ENCODE results near the gene RPTOR.

Gene RPTOR

DNA sequence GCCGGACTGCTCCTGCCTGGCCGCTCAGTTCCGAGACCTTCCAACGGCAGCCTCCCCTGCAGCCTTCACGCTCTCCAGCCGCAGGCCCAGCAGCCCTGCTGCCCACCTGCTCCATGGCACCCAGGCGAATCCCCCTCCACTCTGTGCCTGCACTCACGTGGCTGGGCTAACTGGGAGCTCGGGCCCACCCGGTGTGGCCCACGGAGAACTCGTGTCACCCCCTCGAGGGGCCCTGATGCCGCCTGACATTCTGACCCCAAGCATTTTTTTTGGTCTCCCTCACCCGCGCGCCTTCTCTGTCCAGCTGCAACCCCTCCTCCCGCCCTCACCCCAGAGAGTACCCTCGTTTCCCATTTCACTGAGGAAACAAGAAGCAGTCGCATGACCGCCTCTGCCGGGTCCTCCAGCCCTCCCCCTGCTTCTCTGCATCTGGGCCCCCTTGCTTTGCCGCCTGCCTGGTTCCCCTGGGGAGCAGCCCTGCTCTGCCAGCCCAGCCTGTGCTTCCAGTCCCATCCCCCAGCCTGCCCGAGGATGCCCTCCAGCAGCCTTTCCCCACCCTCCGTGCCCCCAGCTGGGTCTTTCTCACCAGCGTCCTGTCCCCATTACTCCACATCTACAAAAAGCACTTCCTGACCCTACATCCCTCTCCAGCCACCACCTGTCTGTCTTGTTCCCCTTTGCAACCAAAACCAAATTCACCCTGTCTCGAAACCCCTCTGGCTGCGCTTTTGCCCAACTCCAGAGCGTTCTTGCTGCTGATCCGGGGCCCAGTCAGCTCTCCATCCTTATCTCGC, 300.6 kb downstream of the RPTOR start:
- no peaks in the 10 kb centered on the region for H3K4me1 ChIP-seq
- H3K27me3 ChIP-seq (ENCODE audit: control insufficient read depth, insufficient read depth, low read length): no peaks in the 10 kb centered on the region
- no peak overlapping the region for H3K27ac ChIP-seq
- H3K9ac ChIP-seq: no peak overlapping the region
- no peak overlapping the region for H3K4me2 ChIP-seq (ENCODE audit: low read length)
- no peak overlapping the region for H2AFZ ChIP-seq
- no peaks in the 10 kb centered on the region for H3K36me3 ChIP-seq (ENCODE audit: control insufficient read depth, insufficient read depth, low read length)
- TF ChIP-seq, protein P1, sequence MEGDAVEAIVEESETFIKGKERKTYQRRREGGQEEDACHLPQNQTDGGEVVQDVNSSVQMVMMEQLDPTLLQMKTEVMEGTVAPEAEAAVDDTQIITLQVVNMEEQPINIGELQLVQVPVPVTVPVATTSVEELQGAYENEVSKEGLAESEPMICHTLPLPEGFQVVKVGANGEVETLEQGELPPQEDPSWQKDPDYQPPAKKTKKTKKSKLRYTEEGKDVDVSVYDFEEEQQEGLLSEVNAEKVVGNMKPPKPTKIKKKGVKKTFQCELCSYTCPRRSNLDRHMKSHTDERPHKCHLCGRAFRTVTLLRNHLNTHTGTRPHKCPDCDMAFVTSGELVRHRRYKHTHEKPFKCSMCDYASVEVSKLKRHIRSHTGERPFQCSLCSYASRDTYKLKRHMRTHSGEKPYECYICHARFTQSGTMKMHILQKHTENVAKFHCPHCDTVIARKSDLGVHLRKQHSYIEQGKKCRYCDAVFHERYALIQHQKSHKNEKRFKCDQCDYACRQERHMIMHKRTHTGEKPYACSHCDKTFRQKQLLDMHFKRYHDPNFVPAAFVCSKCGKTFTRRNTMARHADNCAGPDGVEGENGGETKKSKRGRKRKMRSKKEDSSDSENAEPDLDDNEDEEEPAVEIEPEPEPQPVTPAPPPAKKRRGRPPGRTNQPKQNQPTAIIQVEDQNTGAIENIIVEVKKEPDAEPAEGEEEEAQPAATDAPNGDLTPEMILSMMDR (IDR thresholded peaks at IDR 0.05): no peak
- no peaks in the 10 kb centered on the region for H3K9me3 ChIP-seq (ENCODE audit: control insufficient read depth, low read length)
- H3K79me2 ChIP-seq: no peaks in the 10 kb centered on the region
- no peak overlapping the region for H3K4me3 ChIP-seq (ENCODE audit: low read depth, low read length)

DNA sequence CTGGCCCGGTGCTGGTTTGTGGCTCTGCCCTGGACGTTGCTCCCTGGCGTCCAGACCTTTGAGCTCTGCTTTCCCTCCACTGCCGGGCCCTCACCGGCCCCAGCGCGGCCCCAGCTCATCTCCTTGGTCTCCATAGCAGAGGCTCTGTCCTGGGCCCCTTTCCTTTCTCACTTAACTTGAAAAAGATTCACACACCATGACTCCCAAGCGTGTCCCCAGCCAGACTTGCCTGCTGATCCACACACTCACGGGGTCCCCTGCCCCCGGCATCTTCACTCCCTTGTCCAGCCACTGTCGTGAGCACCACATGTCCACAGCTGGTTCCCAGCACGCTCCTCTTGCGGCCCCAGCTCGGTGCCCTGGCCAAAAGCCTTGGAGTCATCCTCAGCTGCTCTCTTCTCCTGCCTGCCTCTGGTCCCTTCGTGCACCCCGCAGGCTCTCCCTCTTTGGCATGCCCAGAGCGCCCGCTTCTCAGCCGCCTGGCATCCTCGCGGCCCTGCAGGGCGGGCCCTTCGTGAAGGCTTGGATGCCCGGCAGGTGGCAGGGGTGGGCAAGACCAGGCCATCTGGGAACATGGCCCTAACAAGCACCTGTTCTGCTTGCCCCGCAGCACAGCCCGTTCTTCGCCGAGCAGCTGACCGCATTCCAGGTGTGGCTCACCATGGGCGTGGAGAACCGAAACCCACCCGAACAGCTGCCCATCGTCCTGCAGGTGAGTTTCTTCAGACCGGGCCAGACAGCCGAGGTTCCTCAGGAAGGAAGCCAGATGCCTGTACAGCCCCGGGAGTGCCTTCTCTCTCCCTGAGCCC, 301.4 kb downstream of the RPTOR start:
- no peak overlapping the region for H3K27ac ChIP-seq
- H3K79me2 ChIP-seq: no peaks in the 10 kb centered on the region
- H3K9ac ChIP-seq: no peak overlapping the region
- no peak overlapping the region for H3K4me3 ChIP-seq (ENCODE audit: low read depth, low read length)
- no peaks in the 10 kb centered on the region for H3K27me3 ChIP-seq (ENCODE audit: control insufficient read depth, insufficient read depth, low read length)
- H3K4me2 ChIP-seq (ENCODE audit: low read length): no peak overlapping the region
- H3K9me3 ChIP-seq (ENCODE audit: control insufficient read depth, low read length): no peaks in the 10 kb centered on the region
- no peaks in the 10 kb centered on the region for H3K4me1 ChIP-seq
- no peak overlapping the region for H2AFZ ChIP-seq
- TF ChIP-seq, protein P1 (IDR thresholded peaks at IDR 0.05): no peak
- H3K36me3 ChIP-seq (ENCODE audit: control insufficient read depth, insufficient read depth, low read length): no peaks in the 10 kb centered on the region

DNA sequence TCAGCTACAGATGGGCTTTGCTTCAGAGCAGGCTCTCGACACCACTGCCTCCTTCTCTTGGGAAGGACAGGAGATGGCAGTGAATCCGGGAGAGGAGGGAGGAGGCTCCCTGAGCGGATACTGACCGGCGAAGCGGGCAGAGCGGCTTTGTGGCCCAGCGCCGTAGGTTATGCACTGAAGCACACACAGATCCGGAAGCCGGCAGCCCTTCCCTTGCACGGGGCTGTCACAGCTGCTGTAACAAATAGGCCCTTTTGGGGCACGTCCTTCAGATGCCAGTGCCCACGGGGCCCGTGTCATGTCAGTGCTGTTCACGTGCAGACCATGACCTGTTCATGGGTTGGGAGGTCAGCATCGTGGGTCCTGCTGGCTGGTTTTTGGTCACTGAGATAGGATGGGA, 302.3 kb downstream of the RPTOR start:
- Histone ChIP-seq H3K27ac (no peak overlapping the region), H3K4me3 (ENCODE audit: low read depth, low read length) (no peak overlapping the region), H3K4me1 (no peaks in the 10 kb centered on the region), H3K27me3 (ENCODE audit: control insufficient read depth, insufficient read depth, low read length) (no peaks in the 10 kb centered on the region), H3K9ac (no peak overlapping the region), H2AFZ (no peak overlapping the region), H3K9me3 (ENCODE audit: control insufficient read depth, low read length) (no peaks in the 10 kb centered on the region), H3K79me2 (no peaks in the 10 kb centered on the region), H3K36me3 (ENCODE audit: control insufficient read depth, insufficient read depth, low read length) (no peaks in the 10 kb centered on the region), H3K4me2 (ENCODE audit: low read length) (no peak overlapping the region)
- TF ChIP-seq, protein P1 (IDR thresholded peaks at IDR 0.05): no peak

DNA sequence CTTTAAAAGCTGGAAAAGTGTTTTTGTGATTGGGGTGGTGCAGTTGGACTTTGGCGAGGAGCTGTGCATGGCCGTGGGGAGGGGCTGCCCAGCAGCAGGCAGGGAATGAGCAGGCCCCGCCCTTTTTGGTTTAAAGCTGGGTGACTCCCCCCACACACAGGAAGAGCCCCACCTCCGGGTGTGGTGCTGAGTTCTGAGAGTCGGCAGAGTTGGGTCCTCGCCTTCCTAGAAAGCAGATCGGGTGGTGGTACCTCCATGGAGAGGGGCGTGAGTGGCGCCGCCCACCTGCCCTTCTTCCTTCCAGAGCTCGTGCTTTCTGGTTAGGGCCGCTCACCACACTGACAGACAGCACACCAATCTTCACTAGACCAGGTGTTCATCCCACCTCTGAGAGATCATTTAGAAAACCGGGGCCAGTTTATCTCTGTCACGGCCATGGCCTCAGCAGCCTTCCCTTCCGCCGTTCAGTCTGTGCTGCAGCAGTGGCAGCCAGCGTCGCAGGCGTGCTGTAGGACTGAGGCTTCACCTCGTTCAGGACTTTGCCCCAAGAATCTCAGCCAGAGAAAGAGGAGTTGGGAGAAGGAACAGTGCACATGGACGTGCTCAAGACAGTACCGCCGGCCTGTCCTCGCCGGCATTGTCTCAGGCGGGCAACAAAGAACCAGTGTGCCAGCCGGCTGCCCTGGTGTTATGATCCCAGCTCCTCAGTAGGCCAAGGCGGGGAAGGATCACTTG, 303.0 kb downstream of the RPTOR start:
- Histone ChIP-seq H3K4me3 (ENCODE audit: low read depth, low read length) (no peak overlapping the region), H3K4me1 (no peaks in the 10 kb centered on the region), H3K4me2 (ENCODE audit: low read length) (no peak overlapping the region), H3K27me3 (ENCODE audit: control insufficient read depth, insufficient read depth, low read length) (no peaks in the 10 kb centered on the region), H3K9ac (no peak overlapping the region), H3K36me3 (ENCODE audit: control insufficient read depth, insufficient read depth, low read length) (no peaks in the 10 kb centered on the region), H3K79me2 (no peaks in the 10 kb centered on the region), H3K27ac (no peak overlapping the region), H3K9me3 (ENCODE audit: control insufficient read depth, low read length) (no peaks in the 10 kb centered on the region), H2AFZ (no peak overlapping the region)
- TF ChIP-seq, protein P1 (IDR thresholded peaks at IDR 0.05): no peak

Data from parathyroid adenoma (tissue), 2 donors.